Activated CD8-positive, alpha-beta memory T cell treated with anti-CD3 and anti-CD28 coated beads for 24 hours (primary cell): Measurements from ENCODE around the gene TNIP3.
A peak's percentile ranks its signal among the peaks of the same experiment; 100 is the strongest.
"Not testable (repeated sequence)": the region's sequence is repeated elsewhere in the genome, so short reads cannot be mapped to it uniquely, and the experiment has no call there.

Source experiments
- DNase-seq: peaks from one replicate; pipeline ENCODE4 v3.0.0-alpha.2; 2020

Gene TNIP3

GRCh38 chr4:121177246-121178137, 13.4 kb upstream of the TNIP3 start:
- DNase-seq: no peak

GRCh38 chr4:121176082-121176934, 12.2 kb upstream of the TNIP3 start:
- DNase-seq: no peak

GRCh38 chr4:121171477-121171876, 7.4 kb upstream of the TNIP3 start:
- not testable (repeated sequence) for DNase-seq

- DNase-seq: no peak
Measured at GRCh38 chr4:121168446-121169281, 4.5 kb upstream of the TNIP3 start.

GRCh38 chr4:121166976-121167375, 2.9 kb upstream of the TNIP3 start:
- no peak for DNase-seq

GRCh38 chr4:121165206-121165605, 1.1 kb upstream of the TNIP3 start:
- DNase-seq: no peak

- peak; percentile 69 for DNase-seq
Measured at GRCh38 chr4:121156822-121157769, 7.0 kb downstream of the TNIP3 start.

GRCh38 chr4:121155893-121156292, 8.2 kb downstream of the TNIP3 start:
- DNase-seq: no peak

GRCh38 chr4:121154103-121154515, 10.0 kb downstream of the TNIP3 start:
- DNase-seq: no peak

- no peak for DNase-seq
Measured at GRCh38 chr4:121151942-121152341, 12.2 kb downstream of the TNIP3 start.

- no peak for DNase-seq
Measured at GRCh38 chr4:121150486-121150885, 13.6 kb downstream of the TNIP3 start.

GRCh38 chr4:121150003-121150402, 14.1 kb downstream of the TNIP3 start:
- no peak for DNase-seq

GRCh38 chr4:121148621-121149020, 15.5 kb downstream of the TNIP3 start:
- DNase-seq: no peak

- no peak for DNase-seq
Measured at GRCh38 chr4:121148000-121148399, 16.1 kb downstream of the TNIP3 start.

- DNase-seq: no peak
Measured at GRCh38 chr4:121146530-121146929, 17.6 kb downstream of the TNIP3 start.

GRCh38 chr4:121145430-121145829, 18.7 kb downstream of the TNIP3 start:
- no peak for DNase-seq

GRCh38 chr4:121144021-121144420, 20.1 kb downstream of the TNIP3 start:
- no peak for DNase-seq

GRCh38 chr4:121143131-121143530, 21.0 kb downstream of the TNIP3 start:
- no peak for DNase-seq

- no peak for DNase-seq
Measured at GRCh38 chr4:121140716-121141460, 23.2 kb downstream of the TNIP3 start.

- DNase-seq: no peak
Measured at GRCh38 chr4:121139533-121140222, 24.4 kb downstream of the TNIP3 start.
